Suprapubic skin (tissue), 4 donors: ENCODE data around the gene BHLHE41. TPM values are rescaled to one million over a fixed set of nuclear protein-coding genes. Genes with fewer than 3 reads are reported as not detected.

ENCODE experiments used
- DNase-seq, 2 donors: peaks; one replicate each; pipeline ENCODE4 v3.0.0-alpha.2; 2019; ENCODE audit warnings: low spot score in 2 of 2
- H3K27ac ChIP-seq: fragments of 200-600 bp; sonication (generic); one replicate; pipeline ENCODE4 v1.5.1; 2019
- H3K27me3 ChIP-seq: fragments of 200-600 bp; sonication (generic); one replicate; pipeline ENCODE4 v1.5.1; 2019
- H3K36me3 ChIP-seq: fragments of 200-600 bp; sonication (generic); one replicate; pipeline ENCODE4 v1.5.1; 2019
- H3K4me1 ChIP-seq: fragments of 200-600 bp; sonication (generic); one replicate; pipeline ENCODE4 v1.5.1; 2019
- H3K4me3 ChIP-seq: fragments of 200-600 bp; sonication (generic); one replicate; pipeline ENCODE4 v1.5.1; 2019; ENCODE audit warnings: mild to moderate bottlenecking
- H3K9me3 ChIP-seq: fragments of 200-600 bp; sonication (generic); one replicate; pipeline ENCODE4 v1.5.1; 2019
- CTCF ChIP-seq, 2 donors: fragments of 200-600 bp in 1 of 2; fragments of 450-650 bp in 1 of 2; sonication (generic) in 1 of 2; IDR thresholded peaks; one replicate each; pipeline ENCODE4 v1.5.1; 2016 to 2019; ENCODE audit warnings: antibody characterized with exemption in 2 of 2, mild to moderate bottlenecking in 1 of 2, moderate library complexity in 1 of 2
- EP300 ChIP-seq: sonication (generic); formaldehyde crosslinking; IDR thresholded peaks from one replicate; pipeline ENCODE4 v1.6.1; 2017; ENCODE audit warnings: antibody characterized with exemption
- POLR2A ChIP-seq, 2 donors: fragments of 450-650 bp; IDR thresholded peaks; one replicate each; pipeline ENCODE4 v1.6.1; 2017; ENCODE audit warnings: antibody characterized with exemption in 2 of 2, mild to moderate bottlenecking in 2 of 2, moderate library complexity in 2 of 2
- POLR2AphosphoS5 ChIP-seq, 3 donors: sonication (generic); formaldehyde crosslinking; IDR thresholded peaks; one replicate each; pipeline ENCODE4 v1.6.1; 2017; ENCODE audit warnings: antibody characterized with exemption in 3 of 3
- WGBS: methylation state at CpG from one replicate; pipeline ENCODE4 v1.1.5; 2018; 5-methylcytosine and 5-hydroxymethylcytosine counted together
- total RNA-seq, 4 donors: library from RNA; depleted of rRNA; stranded (reverse); fragments of >200 nt; gene quantifications; one replicate each; pipeline ENCODE4 v1.1.0, GENCODE V29; 2016

BHLHE41 gene
- total RNA-seq, 4 donors from 2014 or later: 2.5 to 7.2 (median 5.6) TPM

- no peak overlapping the region for H3K27ac ChIP-seq
- WGBS: 65% methylated on average over 5 of the region's 5 CpGs
- H3K9me3 ChIP-seq: no peaks in the 10 kb centered on the region
- H3K27me3 ChIP-seq: no peaks in the 10 kb centered on the region
- DNase-seq: no peak
- H3K4me1 ChIP-seq: peaks cover 17% of the 10 kb centered on the region
- TF ChIP-seq POLR2AphosphoS5 (IDR thresholded peaks at IDR 0.05) (no peak), EP300 (no peak), CTCF (IDR thresholded peaks at IDR 0.05) (no peak), POLR2A (IDR thresholded peaks at IDR 0.05) (no peak)
- H3K4me3 ChIP-seq: no peak overlapping the region
- H3K36me3 ChIP-seq: no peaks in the 10 kb centered on the region
These were observed 28.8 kb upstream of the BHLHE41 start for GRCh38 chr12:26153421-26154154.

- Histone ChIP-seq H3K4me1 (peaks cover 17% of the 10 kb centered on the region), H3K4me3 (no peak overlapping the region), H3K27me3 (no peaks in the 10 kb centered on the region), H3K9me3 (no peaks in the 10 kb centered on the region), H3K27ac (no peak overlapping the region), H3K36me3 (no peaks in the 10 kb centered on the region)
- no peak for DNase-seq
- TF ChIP-seq CTCF (IDR thresholded peaks at IDR 0.05): no peak
- TF ChIP-seq EP300: no peak
- no peak for TF ChIP-seq POLR2A (IDR thresholded peaks at IDR 0.05)
- no peak for TF ChIP-seq POLR2AphosphoS5 (IDR thresholded peaks at IDR 0.05)
- 78% methylated on average over 2 of the region's 2 CpGs for WGBS
These were observed 27.8 kb upstream of the BHLHE41 start for GRCh38 chr12:26152507-26153102.

GRCh38 chr12:26150736-26151450 is 26.1 kb upstream of the BHLHE41 start:
- Histone ChIP-seq H3K27ac (no peak overlapping the region), H3K27me3 (no peaks in the 10 kb centered on the region), H3K36me3 (no peaks in the 10 kb centered on the region), H3K9me3 (no peaks in the 10 kb centered on the region), H3K4me1 (peaks cover 17% of the 10 kb centered on the region), H3K4me3 (no peak overlapping the region)
- DNase-seq: no peak
- TF ChIP-seq POLR2A (IDR thresholded peaks at IDR 0.05): no peak
- TF ChIP-seq CTCF (IDR thresholded peaks at IDR 0.05): no peak
- TF ChIP-seq POLR2AphosphoS5 (IDR thresholded peaks at IDR 0.05): no peak
- no peak for TF ChIP-seq EP300
- 30% methylated on average over 2 of the region's 2 CpGs for WGBS

- 67% methylated on average over 5 of the region's 5 CpGs for WGBS
- H3K27ac ChIP-seq: no peak overlapping the region
These were observed 25.2 kb upstream of the BHLHE41 start for GRCh38 chr12:26149968-26150500.

More at GRCh38 chr12:26149968-26150500, 25.2 kb upstream of the BHLHE41 start:
- DNase-seq: no peak
- no peaks in the 10 kb centered on the region for H3K36me3 ChIP-seq
- no peak for TF ChIP-seq POLR2AphosphoS5 (IDR thresholded peaks at IDR 0.05)
- no peak for TF ChIP-seq CTCF (IDR thresholded peaks at IDR 0.05)
- TF ChIP-seq POLR2A (IDR thresholded peaks at IDR 0.05): no peak
- TF ChIP-seq EP300: no peak
- H3K4me1 ChIP-seq: peaks cover 17% of the 10 kb centered on the region
- H3K27me3 ChIP-seq: no peaks in the 10 kb centered on the region
- no peak overlapping the region for H3K4me3 ChIP-seq
- H3K9me3 ChIP-seq: no peaks in the 10 kb centered on the region
